GM12875 (cell line): ENCODE data around the gene EFEMP1.

ENCODE experiments used
- H3K4me3 ChIP-seq: one replicate; pipeline ENCODE4 v1.5.1; 2011; ENCODE audit warnings: low read depth, low read length, control low read depth
- TF ChIP-seq, protein P1 (sequence below): IDR thresholded peaks from 2 replicates; pipeline ENCODE4 v1.5.1; 2011; ENCODE audit warnings: low read depth, mild to moderate bottlenecking, control low read depth, inconsistent platforms, low read length, moderate library complexity, borderline replicate concordance; ENCODE audit not compliant: insufficient read depth

Gene EFEMP1

DNA sequence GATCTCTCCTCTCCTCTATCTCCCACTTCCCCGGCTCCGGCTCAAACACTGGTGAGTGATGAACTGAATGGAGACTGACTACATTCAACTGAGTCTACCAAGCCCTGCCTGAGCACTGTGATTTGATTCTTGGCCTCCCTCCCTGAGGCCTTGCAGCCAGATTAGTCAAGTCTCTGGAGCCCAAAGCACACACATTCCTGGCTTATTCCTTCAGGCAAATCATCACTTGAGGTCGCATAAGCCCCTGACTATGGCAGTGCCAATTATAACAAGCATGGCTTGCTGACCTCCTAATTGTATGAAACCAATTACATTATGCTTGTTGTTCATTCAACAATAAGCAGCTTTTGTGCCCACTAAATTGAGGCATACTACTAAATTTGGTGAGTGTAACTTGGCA, 34.6 kb downstream of the EFEMP1 start:
- TF ChIP-seq, protein P1, sequence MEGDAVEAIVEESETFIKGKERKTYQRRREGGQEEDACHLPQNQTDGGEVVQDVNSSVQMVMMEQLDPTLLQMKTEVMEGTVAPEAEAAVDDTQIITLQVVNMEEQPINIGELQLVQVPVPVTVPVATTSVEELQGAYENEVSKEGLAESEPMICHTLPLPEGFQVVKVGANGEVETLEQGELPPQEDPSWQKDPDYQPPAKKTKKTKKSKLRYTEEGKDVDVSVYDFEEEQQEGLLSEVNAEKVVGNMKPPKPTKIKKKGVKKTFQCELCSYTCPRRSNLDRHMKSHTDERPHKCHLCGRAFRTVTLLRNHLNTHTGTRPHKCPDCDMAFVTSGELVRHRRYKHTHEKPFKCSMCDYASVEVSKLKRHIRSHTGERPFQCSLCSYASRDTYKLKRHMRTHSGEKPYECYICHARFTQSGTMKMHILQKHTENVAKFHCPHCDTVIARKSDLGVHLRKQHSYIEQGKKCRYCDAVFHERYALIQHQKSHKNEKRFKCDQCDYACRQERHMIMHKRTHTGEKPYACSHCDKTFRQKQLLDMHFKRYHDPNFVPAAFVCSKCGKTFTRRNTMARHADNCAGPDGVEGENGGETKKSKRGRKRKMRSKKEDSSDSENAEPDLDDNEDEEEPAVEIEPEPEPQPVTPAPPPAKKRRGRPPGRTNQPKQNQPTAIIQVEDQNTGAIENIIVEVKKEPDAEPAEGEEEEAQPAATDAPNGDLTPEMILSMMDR: no peak

GRCh38 chr2:55887901-55888624, 35.5 kb downstream of the EFEMP1 start:
- TF ChIP-seq, protein P1: no peak
- H3K4me3 ChIP-seq: no peak overlapping the region

More for the DNA sequence above, 34.6 kb downstream of the EFEMP1 start:
- H3K4me3 ChIP-seq: no peak overlapping the region

GRCh38 chr2:55887351-55887750, 36.2 kb downstream of the EFEMP1 start:
- TF ChIP-seq, protein P1: no peak
- H3K4me3 ChIP-seq: no peak overlapping the region

GRCh38 chr2:55885944-55886281, 37.7 kb downstream of the EFEMP1 start:
- TF ChIP-seq, protein P1: no peak
- H3K4me3 ChIP-seq: no peak overlapping the region

GRCh38 chr2:55885127-55885943, 38.2 kb downstream of the EFEMP1 start:
- TF ChIP-seq, protein P1: no peak
- H3K4me3 ChIP-seq: no peak overlapping the region

DNA sequence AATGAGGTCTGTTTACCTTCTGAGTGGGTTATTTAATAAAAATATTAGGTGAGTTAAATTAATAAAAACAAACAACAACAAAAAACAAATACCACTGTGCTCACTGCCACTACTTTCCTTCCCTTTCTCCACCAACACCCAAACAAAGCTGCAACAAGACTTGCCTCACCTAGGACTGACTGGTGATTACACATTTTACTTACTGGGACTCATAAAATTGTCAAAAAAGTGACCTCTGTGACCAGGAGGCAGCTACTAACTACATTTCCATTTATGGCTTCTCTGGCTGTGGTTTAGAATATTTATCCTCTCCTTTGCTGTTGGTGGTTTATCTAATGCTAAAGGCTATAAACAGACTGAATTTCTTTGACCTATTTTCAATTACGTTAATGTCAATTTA, 39.8 kb downstream of the EFEMP1 start:
- TF ChIP-seq, protein P1: no peak
- no peak overlapping the region for H3K4me3 ChIP-seq

DNA sequence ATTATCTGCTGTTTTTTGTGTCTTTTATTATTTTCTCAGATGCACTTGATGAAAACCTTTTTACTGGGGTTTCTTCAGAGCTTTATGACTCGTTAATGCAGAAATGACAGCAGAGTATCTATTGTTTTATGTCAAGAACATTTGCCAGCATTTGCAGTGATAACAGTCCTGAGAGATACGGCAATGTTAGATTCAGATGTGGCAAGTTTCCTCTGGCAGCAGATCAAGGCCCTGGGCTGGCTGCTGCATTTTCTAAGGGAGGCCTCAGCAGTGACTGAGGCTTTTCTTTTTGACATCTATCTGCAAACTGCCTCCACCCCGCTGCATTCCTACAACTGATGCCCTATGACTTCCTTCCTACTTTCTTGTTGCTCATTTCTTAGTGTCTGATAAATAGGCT, 40.2 kb downstream of the EFEMP1 start:
- TF ChIP-seq, protein P1: no peak
- no peak overlapping the region for H3K4me3 ChIP-seq
